ENCODE results near the gene DNAJB4. TPM values are rescaled to one million over a fixed set of nuclear protein-coding genes. Genes with fewer than 3 reads are reported as not detected.

Gene DNAJB4
- 15.0 and 23.0 TPM in 2 replicates for total RNA-seq (2022)
- Bru-seq, nascent RNA, result percentile 69 among the genes with signal in this experiment
- BruChase-seq, experiment 1, labeled RNA remaining after a 6-hour chase, result percentile 84 among the genes with signal in this experiment
- BruChase-seq, experiment 2, labeled RNA remaining after a 2-hour chase, result percentile 88 among the genes with signal in this experiment
- long read RNA-seq, transcript DNAJB4-206 (3 exons, 949 nt), result minor isoform, 7 of 24 reads
- long read RNA-seq, transcript DNAJB4-201 (3 exons, 2,988 nt), result major isoform, 10 of 24 reads
- long read RNA-seq, partial matches to known transcripts, result 3 of 24 reads
- long read RNA-seq, other reads (novel, unspliced or antisense), result 4 of 24 reads

GRCh38 chr1:78004719-78005447 lies at the start of gene DNAJB4:
DNAJB4 (plus strand) TSS chr1:78004939; CDS start chr1:78005111, 172 bp downstream.
- no TSS peak for BruUV-seq (replicated peaks)
- intact Hi-C loops (cut with micrococcal nuclease; ENCODE audit: unreplicated experiment), result loop anchor here (1.0 kb wide), 2 partner anchors 26 to 109 kb away; partner anchors contain the start of gene FUBP1
- H3K4me1 Mint-ChIP-seq (ENCODE audit: low read depth, unreplicated experiment), result peaks cover 8% of the 10 kb centered on the region
- peak within 1 kb of the TSS; percentile 75 for H3K4me3 Mint-ChIP-seq (ENCODE audit: low read depth, unreplicated experiment)
- peak; percentile 60 for DNase-seq
- H3K27ac Mint-ChIP-seq (ENCODE audit: unreplicated experiment), result peak within 1 kb of the TSS; percentile 69
- no peaks in the 10 kb centered on the region for H3K27me3 Mint-ChIP-seq (ENCODE audit: unreplicated experiment)
- TF ChIP-seq, protein P1, sequence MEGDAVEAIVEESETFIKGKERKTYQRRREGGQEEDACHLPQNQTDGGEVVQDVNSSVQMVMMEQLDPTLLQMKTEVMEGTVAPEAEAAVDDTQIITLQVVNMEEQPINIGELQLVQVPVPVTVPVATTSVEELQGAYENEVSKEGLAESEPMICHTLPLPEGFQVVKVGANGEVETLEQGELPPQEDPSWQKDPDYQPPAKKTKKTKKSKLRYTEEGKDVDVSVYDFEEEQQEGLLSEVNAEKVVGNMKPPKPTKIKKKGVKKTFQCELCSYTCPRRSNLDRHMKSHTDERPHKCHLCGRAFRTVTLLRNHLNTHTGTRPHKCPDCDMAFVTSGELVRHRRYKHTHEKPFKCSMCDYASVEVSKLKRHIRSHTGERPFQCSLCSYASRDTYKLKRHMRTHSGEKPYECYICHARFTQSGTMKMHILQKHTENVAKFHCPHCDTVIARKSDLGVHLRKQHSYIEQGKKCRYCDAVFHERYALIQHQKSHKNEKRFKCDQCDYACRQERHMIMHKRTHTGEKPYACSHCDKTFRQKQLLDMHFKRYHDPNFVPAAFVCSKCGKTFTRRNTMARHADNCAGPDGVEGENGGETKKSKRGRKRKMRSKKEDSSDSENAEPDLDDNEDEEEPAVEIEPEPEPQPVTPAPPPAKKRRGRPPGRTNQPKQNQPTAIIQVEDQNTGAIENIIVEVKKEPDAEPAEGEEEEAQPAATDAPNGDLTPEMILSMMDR (IDR thresholded peaks at IDR 0.05; ENCODE audit: unreplicated experiment), result no peak
- peaks cover 14% of the 10 kb centered on the region for H3K36me3 Mint-ChIP-seq (ENCODE audit: insufficient read depth, unreplicated experiment)
- CTCF ChIA-PET, result interaction anchor here (0.6 to 1.5 kb wide), 6 partner anchors 11 to 226 kb away, joined by 3 to 10 read pairs (median 4); partner anchors contain the start of genes FUBP1 and MIGA1
- no peaks in the 10 kb centered on the region for H3K9me3 Mint-ChIP-seq (ENCODE audit: low read depth, unreplicated experiment)

DNA sequence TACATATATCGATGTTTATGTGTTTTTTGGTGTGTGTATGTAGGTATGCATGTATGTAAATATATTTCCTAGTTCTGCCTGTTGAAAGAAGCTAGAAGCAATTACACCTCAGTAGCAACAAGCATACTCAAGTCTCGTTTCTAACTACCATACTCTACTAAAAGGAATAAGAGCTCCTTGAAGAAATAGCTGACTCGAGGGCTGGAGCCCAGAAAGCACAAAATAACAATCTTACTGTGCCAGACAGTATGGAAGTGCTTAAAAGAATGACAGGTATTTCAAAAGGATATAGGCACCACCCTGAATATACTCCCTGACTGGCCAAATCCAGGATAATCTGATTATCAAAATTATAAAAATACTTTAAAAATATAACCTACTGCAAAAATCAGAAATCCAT lies 49.0 kb upstream of the DNAJB4 start:
- BruUV-seq (replicated peaks), result no TSS peak
- Mint-ChIP-seq H3K9me3 (ENCODE audit: low read depth, unreplicated experiment) (no peaks in the 10 kb centered on the region), H3K27me3 (ENCODE audit: unreplicated experiment) (no peaks in the 10 kb centered on the region), H3K27ac (ENCODE audit: unreplicated experiment) (no peak overlapping the region), H3K4me3 (ENCODE audit: low read depth, unreplicated experiment) (no peak overlapping the region), H3K4me1 (ENCODE audit: low read depth, unreplicated experiment) (no peaks in the 10 kb centered on the region), H3K36me3 (ENCODE audit: insufficient read depth, unreplicated experiment) (peaks cover 49% of the 10 kb centered on the region)
- TF ChIP-seq, protein P1 (IDR thresholded peaks at IDR 0.05; ENCODE audit: unreplicated experiment), result no peak
- DNase-seq, result no peak
- intact Hi-C loops (cut with micrococcal nuclease; ENCODE audit: unreplicated experiment), result no loop called here
- CTCF ChIA-PET, result no interaction called here

DNA sequence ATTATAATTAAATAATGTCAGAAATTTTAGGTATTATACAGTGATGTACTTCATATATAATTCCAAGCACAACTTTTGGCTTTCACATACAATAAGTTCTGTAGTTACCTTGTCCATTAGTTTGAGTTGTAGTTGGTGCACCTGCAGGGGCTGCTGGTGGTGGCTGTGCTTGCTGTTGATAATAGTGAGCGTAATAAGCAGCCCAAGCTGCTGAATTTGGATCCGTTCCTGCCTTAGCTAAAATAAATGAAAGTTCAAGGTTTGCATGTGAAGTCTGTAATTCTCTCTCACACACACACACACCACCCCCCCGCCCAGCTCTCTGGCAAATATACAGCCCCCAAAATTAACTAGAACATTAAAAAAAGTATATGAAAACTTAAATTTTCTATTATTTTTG lies 48.3 kb upstream of the DNAJB4 start:
- H3K4me3 Mint-ChIP-seq (ENCODE audit: low read depth, unreplicated experiment), result no peak overlapping the region
- no peaks in the 10 kb centered on the region for H3K27me3 Mint-ChIP-seq (ENCODE audit: unreplicated experiment)
- intact Hi-C loops (cut with micrococcal nuclease; ENCODE audit: unreplicated experiment), result no loop called here
- no peaks in the 10 kb centered on the region for H3K9me3 Mint-ChIP-seq (ENCODE audit: low read depth, unreplicated experiment)
- no peak overlapping the region for H3K27ac Mint-ChIP-seq (ENCODE audit: unreplicated experiment)
- no peak for DNase-seq
- peaks cover under 1% of the 10 kb centered on the region for H3K4me1 Mint-ChIP-seq (ENCODE audit: low read depth, unreplicated experiment)
- TF ChIP-seq, protein P1 (IDR thresholded peaks at IDR 0.05; ENCODE audit: unreplicated experiment), result no peak
- H3K36me3 Mint-ChIP-seq (ENCODE audit: insufficient read depth, unreplicated experiment), result peaks cover 50% of the 10 kb centered on the region
- BruUV-seq (replicated peaks), result no TSS peak
- CTCF ChIA-PET, result no interaction called here

GRCh38 chr1:77958391-77958790 lies 46.3 kb upstream of the DNAJB4 start:
- TF ChIP-seq, protein P1 (IDR thresholded peaks at IDR 0.05; ENCODE audit: unreplicated experiment), result no peak
- H3K36me3 Mint-ChIP-seq (ENCODE audit: insufficient read depth, unreplicated experiment), result peaks cover 51% of the 10 kb centered on the region
- no peak for DNase-seq
- H3K4me3 Mint-ChIP-seq (ENCODE audit: low read depth, unreplicated experiment), result no peak overlapping the region
- no peaks in the 10 kb centered on the region for H3K9me3 Mint-ChIP-seq (ENCODE audit: low read depth, unreplicated experiment)
- peaks cover 14% of the 10 kb centered on the region for H3K4me1 Mint-ChIP-seq (ENCODE audit: low read depth, unreplicated experiment)
- intact Hi-C loops (cut with micrococcal nuclease; ENCODE audit: unreplicated experiment), result no loop called here
- BruUV-seq (replicated peaks), result no TSS peak
- H3K27ac Mint-ChIP-seq (ENCODE audit: unreplicated experiment), result no peak overlapping the region
- CTCF ChIA-PET, result no interaction called here
- no peaks in the 10 kb centered on the region for H3K27me3 Mint-ChIP-seq (ENCODE audit: unreplicated experiment)
